Natural killer cell (primary cell): Measurements from ENCODE around the gene SULT1E1. TPM values are rescaled to one million over a fixed set of nuclear protein-coding genes. Genes with fewer than 3 reads are reported as not detected.

Experiments used
- ATAC-seq, 3 donors: fragments of 150-1000 bp in 2 of 3; fragments of 200-7000 bp in 1 of 3; cut with Tn5 transposase; 1 replicate in 1 of 3; 2 replicates in 2 of 3; pipeline ENCODE4 v1.10.0; 2021; ENCODE audit warnings: mild to moderate bottlenecking in 2 of 3, moderate library complexity in 2 of 3
- DNase-seq, 2 donors: peaks; one replicate each; pipeline versions ENCODE4 v3.0.0 to v3.0.0-alpha.2; 2013 to 2021; ENCODE audit warnings: mixed read lengths in 1 of 2
- H3K27ac ChIP-seq: one replicate; pipeline ENCODE4 v1.5.1; 2013; ENCODE audit warnings: mild to moderate bottlenecking, low read length
- H3K27me3 ChIP-seq: one replicate; pipeline ENCODE4 v1.6.1; 2013; ENCODE audit warnings: low read length; ENCODE audit not compliant: control insufficient read depth, insufficient read depth
- H3K36me3 ChIP-seq: one replicate; pipeline ENCODE4 v1.6.1; 2013; ENCODE audit warnings: low read length; ENCODE audit not compliant: control insufficient read depth, insufficient read depth
- H3K4me1 ChIP-seq: one replicate; pipeline ENCODE4 v1.6.1; 2013; ENCODE audit warnings: low read length; ENCODE audit not compliant: control insufficient read depth, insufficient read depth
- H3K4me3 ChIP-seq: one replicate; pipeline ENCODE4 v1.5.1; 2013; ENCODE audit warnings: low read length
- H3K9me3 ChIP-seq: one replicate; pipeline ENCODE4 v1.6.1; 2013; ENCODE audit warnings: low read length; ENCODE audit not compliant: control insufficient read depth, insufficient read depth
- H3K27ac Mint-ChIP-seq, 2 donors: one replicate each; pipeline ENCODE4 v1.8.0; 2022; ENCODE audit warnings: mild to moderate bottlenecking in 2 of 2, mixed read lengths in 2 of 2, moderate library complexity in 1 of 2
- H3K27me3 Mint-ChIP-seq, 2 donors: one replicate each; pipeline ENCODE4 v1.8.0; 2022; ENCODE audit warnings: low read depth in 2 of 2, mixed read lengths in 2 of 2
- H3K36me3 Mint-ChIP-seq: one replicate; pipeline ENCODE4 v1.8.0; 2022; ENCODE audit warnings: mixed read lengths
- H3K4me1 Mint-ChIP-seq, 2 donors: one replicate each; pipeline ENCODE4 v1.8.0; 2022; ENCODE audit warnings: mixed read lengths in 2 of 2
- H3K4me3 Mint-ChIP-seq: one replicate; pipeline ENCODE4 v1.8.0; 2022; ENCODE audit warnings: mild to moderate bottlenecking, moderate library complexity, mixed read lengths
- H3K9me3 Mint-ChIP-seq, 2 donors: one replicate each; pipeline ENCODE4 v1.8.0; 2022; ENCODE audit warnings: mixed read lengths in 2 of 2
- WGBS: methylation state at CpG from one replicate; pipeline ENCODE4 v1.1.7; 2013; ENCODE audit warnings: missing lambda C conversion rate; ENCODE audit not compliant: insufficient coverage; 5-methylcytosine and 5-hydroxymethylcytosine counted together
- intact Hi-C: fragments of 100-400 bp; cut with micrococcal nuclease; formaldehyde crosslinking; loops from one replicate; pipeline ENCODE4 v1.14.2; 2022
- total RNA-seq, 4 donors: library from RNA; stranded (reverse); fragments of 120-200 nt in 1 of 4; gene quantifications; one replicate each; pipeline versions ENCODE4 v1.2.3 to v1.2.4, GENCODE V29; 2013 to 2022
- TF ChIP-seq, protein P1 (sequence below): fragments of 200-600 bp; IDR thresholded peaks from one replicate; pipeline ENCODE4 v1.8.0; 2022; ENCODE audit warnings: antibody characterized with exemption

The SULT1E1 gene
- total RNA-seq, 3 donors from 2014 or later (not counting 1 experiment from before 2014, with no cell fraction given), result not detected

DNA sequence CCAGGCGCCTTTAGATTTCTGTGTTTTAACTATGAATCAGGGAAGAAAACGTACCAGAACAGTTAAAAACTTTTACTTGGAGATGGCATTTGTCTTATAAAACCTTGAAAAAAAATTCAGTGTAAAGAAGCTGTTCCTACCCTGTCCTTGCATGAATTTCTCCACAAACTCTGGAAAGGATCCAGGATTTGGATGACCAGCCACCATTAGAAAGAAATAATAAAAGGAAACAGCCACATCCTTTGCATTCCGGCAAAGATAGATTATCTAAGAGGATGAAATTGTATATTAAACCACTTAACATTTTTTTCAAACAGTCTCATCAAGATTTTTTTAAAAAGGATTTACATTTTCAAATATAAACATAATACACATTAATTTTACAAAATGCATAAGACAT lies 10.6 kb downstream of the SULT1E1 start:
- WGBS, result 88% methylated on average over 2 of the region's 3 CpGs
- TF ChIP-seq, protein P1, sequence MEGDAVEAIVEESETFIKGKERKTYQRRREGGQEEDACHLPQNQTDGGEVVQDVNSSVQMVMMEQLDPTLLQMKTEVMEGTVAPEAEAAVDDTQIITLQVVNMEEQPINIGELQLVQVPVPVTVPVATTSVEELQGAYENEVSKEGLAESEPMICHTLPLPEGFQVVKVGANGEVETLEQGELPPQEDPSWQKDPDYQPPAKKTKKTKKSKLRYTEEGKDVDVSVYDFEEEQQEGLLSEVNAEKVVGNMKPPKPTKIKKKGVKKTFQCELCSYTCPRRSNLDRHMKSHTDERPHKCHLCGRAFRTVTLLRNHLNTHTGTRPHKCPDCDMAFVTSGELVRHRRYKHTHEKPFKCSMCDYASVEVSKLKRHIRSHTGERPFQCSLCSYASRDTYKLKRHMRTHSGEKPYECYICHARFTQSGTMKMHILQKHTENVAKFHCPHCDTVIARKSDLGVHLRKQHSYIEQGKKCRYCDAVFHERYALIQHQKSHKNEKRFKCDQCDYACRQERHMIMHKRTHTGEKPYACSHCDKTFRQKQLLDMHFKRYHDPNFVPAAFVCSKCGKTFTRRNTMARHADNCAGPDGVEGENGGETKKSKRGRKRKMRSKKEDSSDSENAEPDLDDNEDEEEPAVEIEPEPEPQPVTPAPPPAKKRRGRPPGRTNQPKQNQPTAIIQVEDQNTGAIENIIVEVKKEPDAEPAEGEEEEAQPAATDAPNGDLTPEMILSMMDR, result no peak
- Histone ChIP-seq H3K36me3 (no peaks in the 10 kb centered on the region), H3K9me3 (no peaks in the 10 kb centered on the region), H3K4me1 (no peaks in the 10 kb centered on the region), H3K27ac (no peak overlapping the region), H3K4me3 (no peak overlapping the region), H3K27me3 (no peaks in the 10 kb centered on the region)
- ATAC-seq (no peak), DNase-seq (no peak)
- Mint-ChIP-seq H3K27ac (no peak overlapping the region), H3K27me3 (no peaks in the 10 kb centered on the region), H3K36me3 (no peaks in the 10 kb centered on the region), H3K9me3 (no peaks in the 10 kb centered on the region), H3K4me3 (no peak overlapping the region), H3K4me1 (peaks cover 17 to 20% of the 10 kb centered on the region in 2 donors)
- intact Hi-C loops, result no loop called here

DNA sequence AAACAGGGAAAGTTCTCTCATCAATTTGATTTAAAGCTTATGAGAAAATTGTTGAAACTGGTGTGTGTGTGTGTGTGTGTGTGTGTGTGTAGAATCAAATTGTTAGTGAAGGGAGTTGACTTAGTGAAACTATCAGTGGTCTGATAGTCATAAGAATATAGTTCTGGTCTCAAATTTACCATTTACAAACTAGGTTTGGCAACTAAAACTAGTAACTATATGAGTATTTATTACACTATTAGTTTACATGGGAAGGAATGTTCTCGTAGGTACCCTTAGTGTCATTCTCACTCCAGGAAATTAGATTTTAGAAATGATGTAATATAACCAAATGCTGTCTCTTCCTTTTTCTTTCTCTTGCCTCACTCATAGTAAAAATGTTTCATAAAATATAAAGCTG lies 11.9 kb downstream of the SULT1E1 start:
- Mint-ChIP-seq H3K27ac (no peak overlapping the region), H3K36me3 (no peaks in the 10 kb centered on the region), H3K27me3 (no peaks in the 10 kb centered on the region), H3K4me3 (no peak overlapping the region), H3K9me3 (no peaks in the 10 kb centered on the region), H3K4me1 (peaks cover 29 to 33% of the 10 kb centered on the region in 2 donors)
- H3K27me3 ChIP-seq, result no peaks in the 10 kb centered on the region
- WGBS, result no CpG with 5 or more reads among the region's 1 CpG
- no peak overlapping the region for H3K4me3 ChIP-seq
- DNase-seq (no peak), ATAC-seq (no peak)
- H3K4me1 ChIP-seq, result no peaks in the 10 kb centered on the region
- H3K9me3 ChIP-seq, result no peaks in the 10 kb centered on the region
- intact Hi-C loops, result no loop called here
- TF ChIP-seq, protein P1, result no peak
- no peaks in the 10 kb centered on the region for H3K36me3 ChIP-seq
- H3K27ac ChIP-seq, result no peak overlapping the region

DNA sequence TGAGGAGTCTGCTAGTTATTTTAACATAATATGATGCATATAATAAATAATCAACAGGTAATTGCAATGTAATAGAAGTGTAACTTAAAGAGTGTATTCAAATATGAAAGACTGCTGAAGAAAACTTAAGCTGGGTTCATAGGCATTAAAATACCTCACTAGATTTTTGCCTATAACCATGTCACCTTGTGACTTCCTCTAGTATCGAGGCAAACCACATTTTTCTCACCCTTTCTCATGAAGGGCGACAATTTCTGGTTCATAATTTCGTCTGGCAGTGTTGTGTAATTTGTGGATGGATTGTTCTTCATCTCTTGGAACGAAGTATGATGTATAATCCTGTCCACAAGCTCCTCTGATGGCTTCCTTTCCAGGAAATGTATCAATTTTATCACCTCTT lies 16.0 kb downstream of the SULT1E1 start:
- TF ChIP-seq, protein P1, result no peak
- Histone ChIP-seq H3K4me3 (no peak overlapping the region), H3K27ac (no peak overlapping the region), H3K27me3 (no peaks in the 10 kb centered on the region), H3K4me1 (no peaks in the 10 kb centered on the region), H3K9me3 (no peaks in the 10 kb centered on the region), H3K36me3 (no peaks in the 10 kb centered on the region)
- no peaks in the 10 kb centered on the region for H3K27me3 Mint-ChIP-seq
- intact Hi-C loops, result no loop called here
- ATAC-seq (peak; percentile 84 to 98 (median 93)), DNase-seq (no peak)
- H3K4me3 Mint-ChIP-seq, result peak overlapping the region; percentile 67
- WGBS, result no CpG with 5 or more reads among the region's 4 CpGs
- peaks cover 22% of the 10 kb centered on the region in 2 donors for H3K4me1 Mint-ChIP-seq
- no peaks in the 10 kb centered on the region for H3K9me3 Mint-ChIP-seq
- no peaks in the 10 kb centered on the region for H3K36me3 Mint-ChIP-seq
- H3K27ac Mint-ChIP-seq, result peak overlapping the region; percentile 7 to 72

DNA sequence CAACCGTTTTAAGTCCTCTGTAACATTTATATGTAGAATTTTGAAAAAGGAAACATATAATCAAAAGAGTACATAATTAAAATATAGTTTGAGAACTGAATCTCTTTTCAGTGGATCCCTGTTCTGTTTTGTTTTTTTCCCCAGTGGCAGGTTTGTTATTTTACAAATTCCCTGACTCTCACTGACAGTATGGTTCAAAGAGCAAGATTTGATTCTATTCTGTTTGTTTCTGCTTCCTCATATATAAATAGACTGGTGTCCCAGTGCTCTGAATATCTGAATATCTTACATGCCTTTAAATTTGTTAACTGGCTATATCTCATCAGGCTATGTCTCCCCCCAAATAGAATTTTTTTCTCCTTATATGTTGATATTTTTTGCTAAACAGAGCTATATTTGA lies 16.6 kb downstream of the SULT1E1 start:
- Mint-ChIP-seq H3K4me1 (peaks cover 22% of the 10 kb centered on the region in 2 donors), H3K4me3 (peak overlapping the region; percentile 67), H3K27ac (peak overlapping the region; percentile 7 to 72), H3K9me3 (no peaks in the 10 kb centered on the region), H3K27me3 (no peaks in the 10 kb centered on the region), H3K36me3 (no peaks in the 10 kb centered on the region)
- no CpG with 5 or more reads among the region's 1 CpG for WGBS
- H3K27ac ChIP-seq, result no peak overlapping the region
- H3K4me3 ChIP-seq, result no peak overlapping the region
- TF ChIP-seq, protein P1, result no peak
- no peaks in the 10 kb centered on the region for H3K4me1 ChIP-seq
- intact Hi-C loops, result no loop called here
- ATAC-seq (no peak), DNase-seq (no peak)
- H3K36me3 ChIP-seq, result no peaks in the 10 kb centered on the region
- H3K27me3 ChIP-seq, result no peaks in the 10 kb centered on the region
- no peaks in the 10 kb centered on the region for H3K9me3 ChIP-seq
